ENCODE results near the gene NPNT.

DNA sequence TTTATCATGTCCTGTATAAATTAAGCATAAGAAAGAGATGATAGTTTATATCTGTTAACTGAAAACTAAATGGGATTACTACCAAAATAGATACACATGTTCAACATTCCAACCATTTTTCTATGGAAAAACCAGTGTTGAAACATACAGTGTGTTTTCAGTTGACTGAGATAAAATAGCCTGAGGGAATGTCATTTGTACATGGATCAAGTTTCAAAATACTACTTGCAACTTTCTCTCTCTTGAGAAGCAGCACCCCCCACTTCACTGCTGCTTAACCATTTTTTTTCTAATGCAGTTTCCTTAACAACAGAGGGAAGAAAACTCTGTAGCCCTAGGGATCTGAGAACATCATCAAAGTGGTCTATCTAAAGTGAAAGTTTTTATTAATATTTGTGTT lies 70.8 kb downstream of the NPNT start:
- no peak for TF ChIP-seq EZH2 (IDR thresholded peaks at IDR 0.05)
- TF ChIP-seq, protein P1, sequence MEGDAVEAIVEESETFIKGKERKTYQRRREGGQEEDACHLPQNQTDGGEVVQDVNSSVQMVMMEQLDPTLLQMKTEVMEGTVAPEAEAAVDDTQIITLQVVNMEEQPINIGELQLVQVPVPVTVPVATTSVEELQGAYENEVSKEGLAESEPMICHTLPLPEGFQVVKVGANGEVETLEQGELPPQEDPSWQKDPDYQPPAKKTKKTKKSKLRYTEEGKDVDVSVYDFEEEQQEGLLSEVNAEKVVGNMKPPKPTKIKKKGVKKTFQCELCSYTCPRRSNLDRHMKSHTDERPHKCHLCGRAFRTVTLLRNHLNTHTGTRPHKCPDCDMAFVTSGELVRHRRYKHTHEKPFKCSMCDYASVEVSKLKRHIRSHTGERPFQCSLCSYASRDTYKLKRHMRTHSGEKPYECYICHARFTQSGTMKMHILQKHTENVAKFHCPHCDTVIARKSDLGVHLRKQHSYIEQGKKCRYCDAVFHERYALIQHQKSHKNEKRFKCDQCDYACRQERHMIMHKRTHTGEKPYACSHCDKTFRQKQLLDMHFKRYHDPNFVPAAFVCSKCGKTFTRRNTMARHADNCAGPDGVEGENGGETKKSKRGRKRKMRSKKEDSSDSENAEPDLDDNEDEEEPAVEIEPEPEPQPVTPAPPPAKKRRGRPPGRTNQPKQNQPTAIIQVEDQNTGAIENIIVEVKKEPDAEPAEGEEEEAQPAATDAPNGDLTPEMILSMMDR (IDR thresholded peaks at IDR 0.05), result no peak

Measured in neural progenitor cell (in vitro differentiated cells).